ENCODE data around the gene SYNPO.

The SYNPO gene, protein sequence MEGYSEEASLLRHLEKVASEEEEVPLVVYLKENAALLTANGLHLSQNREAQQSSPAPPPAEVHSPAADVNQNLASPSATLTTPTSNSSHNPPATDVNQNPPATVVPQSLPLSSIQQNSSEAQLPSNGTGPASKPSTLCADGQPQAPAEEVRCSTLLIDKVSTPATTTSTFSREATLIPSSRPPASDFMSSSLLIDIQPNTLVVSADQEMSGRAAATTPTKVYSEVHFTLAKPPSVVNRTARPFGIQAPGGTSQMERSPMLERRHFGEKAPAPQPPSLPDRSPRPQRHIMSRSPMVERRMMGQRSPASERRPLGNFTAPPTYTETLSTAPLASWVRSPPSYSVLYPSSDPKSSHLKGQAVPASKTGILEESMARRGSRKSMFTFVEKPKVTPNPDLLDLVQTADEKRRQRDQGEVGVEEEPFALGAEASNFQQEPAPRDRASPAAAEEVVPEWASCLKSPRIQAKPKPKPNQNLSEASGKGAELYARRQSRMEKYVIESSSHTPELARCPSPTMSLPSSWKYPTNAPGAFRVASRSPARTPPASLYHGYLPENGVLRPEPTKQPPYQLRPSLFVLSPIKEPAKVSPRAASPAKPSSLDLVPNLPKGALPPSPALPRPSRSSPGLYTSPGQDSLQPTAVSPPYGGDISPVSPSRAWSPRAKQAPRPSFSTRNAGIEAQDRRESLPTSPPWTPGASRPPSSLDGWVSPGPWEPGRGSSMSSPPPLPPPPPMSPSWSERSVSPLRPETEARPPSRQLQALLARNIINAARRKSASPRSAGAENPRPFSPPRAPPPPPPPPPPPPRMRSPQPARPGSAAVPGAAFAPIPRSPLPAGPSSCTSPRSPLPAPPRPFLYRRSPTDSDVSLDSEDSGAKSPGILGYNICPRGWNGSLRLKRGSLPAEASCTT

DNA sequence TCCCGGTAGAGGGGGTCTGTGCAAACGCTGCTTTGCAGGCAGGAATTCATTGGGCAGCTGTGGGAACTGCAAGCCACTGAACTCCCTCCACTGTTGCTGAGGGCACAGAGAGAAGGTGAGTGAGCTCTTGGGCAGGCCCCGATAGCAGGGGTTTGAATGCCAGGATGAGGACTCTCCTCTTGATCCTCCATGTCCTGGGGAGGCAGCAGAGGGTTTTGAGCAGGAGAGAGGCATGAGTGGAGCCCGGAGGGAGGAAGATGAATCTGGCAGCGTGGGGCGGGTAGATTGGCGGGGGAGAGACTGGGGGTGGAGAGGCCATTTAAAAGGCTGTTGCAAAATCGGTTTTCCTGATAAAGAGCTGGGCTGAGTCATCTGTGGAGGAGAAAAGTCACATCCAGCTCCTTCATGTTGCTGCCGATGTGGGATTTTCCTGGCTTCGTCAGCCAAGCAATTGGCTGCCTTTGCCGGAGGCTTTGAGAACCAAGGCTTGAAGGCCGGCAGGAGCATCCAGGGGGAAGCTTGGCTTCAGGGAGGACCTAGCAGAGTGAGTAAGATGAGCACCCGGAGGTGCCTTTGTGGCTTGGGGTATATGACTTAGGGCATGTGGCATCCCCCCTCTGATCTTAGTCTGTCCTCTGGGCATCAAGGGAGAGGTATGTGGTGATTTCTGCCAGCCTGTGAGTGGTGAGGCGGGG is at the start of gene SYNPO:
Gene SYNPO (plus strand): TSS at position 350 of the 695 bp plus-strand sequence. CDS start 7,616 bp downstream, outside the sequence.
- no peak within 1 kb of the TSS for H3K27ac ChIP-seq
- no peak for TF ChIP-seq CTCF (IDR thresholded peaks at IDR 0.05)
- H3K4me1 ChIP-seq (ENCODE audit: control insufficient read depth in 1 of 2, insufficient read depth in 1 of 2, low read depth in 1 of 2, low read length in 1 of 2), result no peaks in the 10 kb centered on the region
- H3K4me3 ChIP-seq (ENCODE audit: low read depth in 1 of 2, low read length in 1 of 2), result no peak within 1 kb of the TSS
- H3K9me3 ChIP-seq, result no peaks in the 10 kb centered on the region
- peaks cover 25% of the 10 kb centered on the region for H3K27me3 ChIP-seq
- no peaks in the 10 kb centered on the region for H3K36me3 ChIP-seq

DNA sequence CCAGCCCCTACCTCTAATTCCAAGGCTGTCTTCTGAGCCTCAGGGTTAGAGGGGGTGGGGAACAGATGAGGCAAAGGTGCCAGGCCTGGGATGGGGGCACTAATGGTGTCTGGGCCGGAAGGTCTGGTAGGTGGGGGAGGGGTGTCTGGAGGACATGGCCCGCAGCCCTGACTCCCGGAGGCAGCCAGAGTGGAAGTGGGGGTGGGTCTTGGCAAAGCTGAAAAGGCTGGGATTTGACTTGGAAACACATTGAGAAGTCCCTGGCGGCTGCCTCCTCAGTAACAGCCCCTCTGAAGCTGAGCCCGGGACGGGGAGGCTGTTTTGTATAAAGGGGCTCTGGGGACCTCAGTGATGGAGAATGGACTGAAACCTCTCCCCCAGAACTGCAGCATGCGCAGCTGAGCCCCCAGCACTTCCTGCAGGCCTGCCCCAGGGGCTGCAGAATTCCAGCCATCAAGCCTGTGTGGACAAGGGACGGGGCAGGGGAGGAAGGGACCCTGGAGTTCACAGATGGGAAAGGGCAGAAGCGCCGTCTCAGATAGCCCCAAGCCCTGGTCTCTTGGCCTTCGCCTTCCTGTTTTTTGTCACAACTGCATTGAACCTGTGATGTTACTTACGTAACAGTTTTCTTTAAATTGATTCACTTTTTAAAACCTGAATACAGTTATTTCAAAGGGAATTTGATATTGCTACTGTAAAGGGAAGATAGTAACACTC is 49.3 kb upstream of the SYNPO start:
- H3K27ac ChIP-seq, result no peak overlapping the region
- no peak overlapping the region for H3K4me3 ChIP-seq (ENCODE audit: low read depth in 1 of 2, low read length in 1 of 2)
- peaks cover 0 to under 1% of the 10 kb centered on the region in 2 experiments for H3K4me1 ChIP-seq (ENCODE audit: control insufficient read depth in 1 of 2, insufficient read depth in 1 of 2, low read depth in 1 of 2, low read length in 1 of 2)
- no peaks in the 10 kb centered on the region for H3K27me3 ChIP-seq
- TF ChIP-seq CTCF (IDR thresholded peaks at IDR 0.05), result no peak
- no peaks in the 10 kb centered on the region for H3K9me3 ChIP-seq
- no peaks in the 10 kb centered on the region for H3K36me3 ChIP-seq

- Histone ChIP-seq H3K27ac (no peak overlapping the region), H3K4me1 (ENCODE audit: control insufficient read depth in 1 of 2, insufficient read depth in 1 of 2, low read depth in 1 of 2, low read length in 1 of 2) (peaks cover 14 to 22% of the 10 kb centered on the region in 2 experiments), H3K27me3 (peaks cover 5% of the 10 kb centered on the region), H3K36me3 (no peaks in the 10 kb centered on the region), H3K9me3 (no peaks in the 10 kb centered on the region), H3K4me3 (ENCODE audit: low read depth in 1 of 2, low read length in 1 of 2) (no peak overlapping the region)
- no peak for TF ChIP-seq CTCF (IDR thresholded peaks at IDR 0.05)
These were observed 46.9 kb upstream of the SYNPO start for GRCh38 chr5:150593593-150593992.

- Histone ChIP-seq H3K4me3 (ENCODE audit: low read depth in 1 of 2, low read length in 1 of 2) (no peak overlapping the region), H3K27me3 (peaks cover 5% of the 10 kb centered on the region), H3K9me3 (no peaks in the 10 kb centered on the region), H3K27ac (no peak overlapping the region), H3K4me1 (ENCODE audit: control insufficient read depth in 1 of 2, insufficient read depth in 1 of 2, low read depth in 1 of 2, low read length in 1 of 2) (peaks cover 14 to 22% of the 10 kb centered on the region in 2 experiments), H3K36me3 (no peaks in the 10 kb centered on the region)
- TF ChIP-seq CTCF (IDR thresholded peaks at IDR 0.05), result no peak
These were observed 46.5 kb upstream of the SYNPO start for GRCh38 chr5:150593996-150594395.

All from neutrophil (primary cell).